Activated CD4-positive, CD25-positive, alpha-beta regulatory T cell (primary cell): Measurements from ENCODE around the gene LZTFL1.

Experiments used
- DNase-seq, 4 experiments: peaks; one replicate each; lab custom pipeline; 2025; lab: John Stamatoyannopoulos, UW

The LZTFL1 gene

GRCh38 chr3:45807681-45808540 lies 34.0 kb downstream of the LZTFL1 start:
- no peak for DNase-seq

GRCh38 chr3:45807133-45807532 lies 34.8 kb downstream of the LZTFL1 start:
- DNase-seq: no peak

- DNase-seq: no peak
Observed at GRCh38 chr3:45806072-45806471, 35.8 kb downstream of the LZTFL1 start.

DNA sequence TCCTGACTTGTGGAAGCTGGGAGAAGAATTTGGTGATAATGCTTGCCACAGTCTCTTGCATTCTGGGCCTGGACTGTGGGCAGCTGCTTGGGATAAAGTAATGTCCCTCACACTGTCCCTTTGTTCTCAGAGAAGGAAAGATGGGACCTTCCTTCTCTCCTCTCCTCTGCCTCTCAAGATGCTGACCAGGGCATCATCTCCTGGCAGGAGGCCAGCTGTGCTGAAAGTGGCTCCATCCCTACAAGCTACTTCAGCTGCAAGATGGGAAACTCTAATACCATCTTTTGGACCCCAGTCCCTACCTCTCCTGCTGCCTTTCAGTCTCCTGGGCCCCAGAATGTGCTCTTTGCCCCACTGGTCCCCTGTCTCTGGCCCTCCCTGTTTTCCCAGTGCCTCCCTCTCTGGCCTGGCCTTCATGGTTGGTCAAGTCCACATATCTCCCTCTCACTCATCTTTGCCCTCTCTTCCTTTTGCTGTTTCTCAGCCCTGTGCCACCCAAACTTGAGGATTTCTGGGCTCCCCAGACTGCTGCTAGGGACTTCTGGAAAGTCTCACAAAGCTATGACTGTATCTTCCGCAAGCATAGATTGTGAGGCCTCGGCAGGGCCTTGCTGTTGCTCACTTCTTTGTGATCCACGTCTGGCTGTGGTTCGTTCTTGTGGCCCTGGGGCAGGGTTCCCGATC lies 38.5 kb downstream of the LZTFL1 start:
- no peak for DNase-seq

GRCh38 chr3:45802146-45802545 lies 39.8 kb downstream of the LZTFL1 start:
- no peak for DNase-seq

DNA sequence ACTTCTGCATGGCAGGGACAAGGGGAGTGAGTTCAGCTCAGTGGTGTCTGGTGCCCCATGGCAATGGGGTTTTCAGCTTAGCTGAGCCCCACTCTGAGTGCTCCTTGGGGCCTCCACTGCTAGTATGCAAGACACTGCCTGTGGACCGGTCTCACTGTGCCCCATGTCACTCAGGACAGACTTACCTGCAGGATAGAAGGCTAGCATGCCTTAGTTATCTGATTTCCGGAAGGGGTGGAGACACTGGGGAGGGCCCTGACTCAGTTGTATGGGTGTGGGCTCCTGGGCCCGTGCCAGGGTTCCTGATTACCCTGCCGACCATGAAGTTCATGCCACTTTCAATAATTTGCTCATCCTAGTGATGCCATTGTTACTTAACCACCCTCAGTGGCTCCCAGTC lies 41.3 kb downstream of the LZTFL1 start:
- DNase-seq: no peak

DNA sequence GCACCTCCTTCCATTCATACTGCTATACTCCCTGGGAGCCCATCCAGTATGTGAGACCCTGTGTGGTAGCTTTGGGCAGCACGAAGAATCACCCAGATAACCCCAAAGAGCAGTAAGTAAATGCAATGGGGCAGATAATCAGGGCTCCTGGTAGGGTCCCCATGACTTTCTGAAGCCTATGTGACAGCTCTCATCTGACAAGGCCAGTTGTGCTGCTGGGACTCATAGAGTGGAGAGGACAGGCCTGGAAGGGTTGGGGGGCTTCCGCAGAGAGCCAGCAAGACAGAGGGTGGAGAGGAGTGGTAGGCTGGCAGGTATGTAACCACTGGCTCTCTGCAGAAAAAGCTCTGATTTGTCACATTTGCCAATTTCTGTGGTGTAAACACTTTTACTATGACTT lies 42.3 kb downstream of the LZTFL1 start:
- no peak for DNase-seq

DNA sequence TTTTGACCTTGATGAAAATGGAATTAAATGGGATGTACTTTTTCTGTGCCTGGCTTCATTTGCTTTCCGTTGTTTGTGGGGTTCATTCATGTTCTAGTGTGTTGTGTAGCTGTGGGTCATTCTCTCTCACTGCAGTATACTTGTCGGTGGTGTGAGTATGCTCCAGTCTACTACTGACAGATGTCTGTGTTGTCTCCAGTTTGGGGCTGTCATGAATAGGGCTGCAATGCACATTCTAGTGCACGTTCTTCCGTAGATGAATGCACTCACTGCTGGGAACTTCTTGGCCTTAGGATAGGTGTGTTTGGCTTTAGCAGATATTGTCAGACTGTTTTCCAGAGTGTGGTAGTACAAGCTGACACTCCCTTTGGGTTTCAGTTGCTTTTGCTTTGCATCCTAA lies 43.9 kb downstream of the LZTFL1 start:
- no peak for DNase-seq

DNA sequence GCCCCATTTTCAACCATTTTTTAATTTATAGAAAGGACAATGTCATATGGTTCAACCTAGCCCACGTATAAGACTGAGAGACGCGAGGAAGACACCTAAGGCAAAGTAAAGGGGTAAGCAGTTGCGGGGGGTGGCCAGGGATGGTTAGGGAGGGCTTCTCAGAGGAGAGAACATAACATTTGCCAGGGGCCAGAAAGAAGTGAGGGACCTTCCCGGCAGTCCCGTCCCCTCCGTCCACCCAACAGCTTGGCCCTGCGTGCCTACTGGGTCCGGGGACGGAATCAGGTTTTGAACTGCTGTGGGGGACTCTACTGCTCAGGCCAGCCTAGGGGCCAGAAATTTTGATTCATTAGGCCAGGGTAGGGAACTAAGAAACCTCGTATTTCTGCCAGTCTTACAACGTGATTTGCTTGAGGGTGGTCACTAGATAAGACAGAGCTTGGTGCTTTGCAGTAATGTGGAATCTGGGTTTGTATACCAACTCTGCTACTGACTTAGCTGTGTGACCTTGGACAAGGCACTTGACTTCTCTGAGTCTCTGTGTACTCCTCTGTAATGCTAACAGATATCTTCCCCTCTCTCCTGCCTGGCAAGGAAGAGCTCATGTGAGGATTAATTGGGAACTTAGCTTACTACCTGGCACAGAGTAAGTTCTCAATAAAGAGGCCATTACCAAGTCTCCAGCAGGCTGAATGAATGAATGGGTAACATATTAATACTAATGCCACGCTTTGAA lies 44.8 kb downstream of the LZTFL1 start:
- no peak for DNase-seq

GRCh38 chr3:45795882-45796765 lies 45.8 kb downstream of the LZTFL1 start, which contains the start of gene SLC6A20:
SLC6A20 (minus strand) TSS chr3:45796536; CDS start chr3:45796419, 117 bp downstream.
- DNase-seq: no peak

- no peak for DNase-seq
Observed at GRCh38 chr3:45795509-45795881, 46.4 kb downstream of the LZTFL1 start.

DNA sequence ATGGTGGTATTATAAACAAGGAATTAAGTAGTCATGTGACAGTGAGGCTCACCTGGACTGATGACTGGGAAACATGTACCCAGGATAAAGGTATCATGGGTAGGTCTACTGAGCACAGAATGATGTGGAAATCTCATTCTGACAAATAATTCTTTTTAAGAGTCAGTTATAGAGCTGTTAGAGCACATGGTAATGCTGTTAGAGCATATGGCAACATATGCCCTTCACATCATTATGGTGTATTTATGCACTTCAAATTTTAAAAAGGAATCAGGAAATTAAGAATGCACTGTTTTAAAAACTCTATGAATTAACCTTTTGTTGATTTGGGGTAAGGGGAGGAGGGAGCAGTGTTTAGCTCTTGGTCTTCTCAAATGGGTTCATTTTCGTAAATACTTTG lies 47.3 kb downstream of the LZTFL1 start:
- no peak for DNase-seq

DNA sequence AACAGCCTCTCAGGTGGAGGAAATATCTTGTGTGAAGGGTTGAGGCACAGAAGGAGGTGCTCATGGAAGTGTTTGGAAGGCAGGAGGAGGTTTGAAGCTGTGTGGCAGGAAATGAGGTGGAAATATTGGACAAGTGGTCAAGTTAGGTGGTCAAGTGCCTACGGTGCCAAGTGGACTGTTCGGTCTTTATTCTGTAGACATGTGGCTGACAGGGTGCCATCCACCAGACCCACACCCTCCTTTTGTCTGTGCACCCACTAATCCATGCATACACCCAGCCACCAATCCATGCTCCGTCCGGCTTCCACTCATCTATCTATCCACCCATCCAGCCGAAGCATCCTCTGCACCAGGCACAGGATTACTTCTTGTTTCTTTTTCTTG lies 47.8 kb downstream of the LZTFL1 start:
- no peak for DNase-seq

DNA sequence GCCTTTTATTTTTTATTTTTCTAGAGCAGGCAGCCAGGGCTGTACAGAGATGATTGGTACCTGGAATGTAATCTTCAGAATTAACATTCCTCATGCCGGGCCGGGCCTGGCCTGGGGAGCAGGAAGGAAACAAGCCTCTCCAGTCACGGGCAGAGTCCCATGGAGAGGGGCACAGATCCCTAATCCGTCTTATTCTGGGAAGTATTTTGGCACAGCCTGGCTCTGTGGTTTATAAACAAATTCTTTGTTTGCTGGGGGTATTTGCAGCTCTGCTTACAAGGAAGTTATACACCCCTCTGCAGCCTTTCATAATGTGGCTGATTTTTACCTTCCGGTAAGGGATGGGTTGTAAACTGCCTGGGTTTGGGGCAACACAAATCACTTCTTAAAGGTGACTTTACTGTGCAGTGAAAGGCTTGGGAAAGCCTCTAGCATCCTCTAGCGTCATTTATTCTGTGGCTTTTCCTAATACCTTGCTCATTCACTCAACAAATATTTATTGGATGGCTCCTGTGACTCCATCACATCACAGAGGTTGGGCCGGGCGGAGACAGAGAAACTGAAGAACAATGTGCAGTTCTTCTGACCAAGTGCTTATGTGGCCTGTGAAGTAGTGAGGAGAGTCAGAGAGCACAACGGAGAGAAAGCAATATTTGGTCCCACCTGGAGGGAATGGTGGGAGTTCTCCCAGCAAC lies 48.3 kb downstream of the LZTFL1 start:
- DNase-seq: no peak

DNA sequence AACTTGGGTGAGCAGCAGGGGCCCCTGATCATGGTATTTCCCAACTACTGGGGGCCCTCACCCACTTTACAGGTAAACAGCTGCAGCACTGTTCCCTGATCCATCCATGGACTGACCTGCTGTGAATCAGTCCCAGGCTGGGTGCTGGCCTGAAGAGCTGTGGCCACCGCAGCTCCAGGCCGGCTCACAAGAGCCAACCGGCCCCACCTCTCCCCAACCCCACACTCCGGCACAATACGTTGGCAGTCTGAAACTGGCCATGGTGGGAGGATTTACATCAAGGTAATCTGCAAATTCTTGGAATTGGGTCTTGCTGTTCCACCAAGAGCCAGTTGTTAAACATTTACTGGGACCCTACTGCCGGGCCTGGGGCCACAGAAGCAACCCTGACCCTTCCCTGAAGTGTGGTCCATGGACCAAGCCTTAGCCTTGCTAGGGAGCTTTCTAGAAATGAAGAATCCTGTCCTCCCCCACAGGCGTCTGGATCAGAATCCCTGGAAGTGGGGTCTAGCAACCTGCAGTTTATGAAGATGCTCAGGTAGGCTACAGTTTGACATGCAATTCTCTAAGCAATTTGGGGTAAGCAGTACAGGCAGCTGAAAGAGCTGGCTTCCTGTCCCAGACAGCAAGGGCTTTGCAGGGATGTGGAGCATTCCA lies 49.3 kb downstream of the LZTFL1 start:
- DNase-seq: no peak

DNA sequence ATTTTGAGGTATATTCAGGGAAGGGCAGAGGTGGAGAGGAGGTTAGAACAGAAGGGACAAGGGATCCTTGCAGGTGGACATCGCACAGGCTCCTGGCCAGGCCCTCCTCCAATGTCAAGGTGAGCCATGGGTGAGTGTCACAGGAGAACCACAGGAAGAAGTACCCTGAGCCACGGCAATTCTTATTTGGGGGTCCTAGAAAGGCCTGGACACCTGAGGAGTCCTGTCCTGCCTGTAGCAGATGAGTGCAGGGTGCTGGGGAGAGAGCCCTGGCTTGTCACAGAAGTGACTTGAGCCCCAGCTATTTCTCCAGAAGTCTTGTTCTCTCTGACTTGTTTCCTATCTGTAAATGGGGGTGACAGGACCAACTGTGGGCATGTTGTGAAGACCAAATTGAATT lies 49.9 kb downstream of the LZTFL1 start:
- DNase-seq: no peak

DNA sequence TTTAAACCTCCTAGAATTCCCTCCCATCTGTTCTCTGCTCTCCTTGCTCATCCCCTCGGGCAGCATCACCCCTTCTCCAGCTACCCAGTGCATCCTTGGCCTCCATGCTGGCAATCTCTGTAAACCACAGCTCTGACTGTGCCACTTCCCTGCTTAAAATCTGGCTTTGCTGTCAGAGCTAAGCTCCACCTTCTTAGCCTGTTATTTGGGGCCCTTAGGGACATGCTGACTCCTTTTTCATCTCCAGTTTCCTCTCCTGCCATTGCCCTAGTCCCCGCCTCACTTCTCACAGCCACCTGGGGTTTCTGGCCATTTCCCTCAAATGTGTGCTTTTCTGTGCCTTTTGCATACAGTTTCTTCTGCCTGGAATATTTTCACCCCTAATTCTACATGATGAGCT lies 51.3 kb downstream of the LZTFL1 start:
- no peak for DNase-seq

GRCh38 chr3:45789235-45789812 lies 52.6 kb downstream of the LZTFL1 start:
- DNase-seq: no peak

DNA sequence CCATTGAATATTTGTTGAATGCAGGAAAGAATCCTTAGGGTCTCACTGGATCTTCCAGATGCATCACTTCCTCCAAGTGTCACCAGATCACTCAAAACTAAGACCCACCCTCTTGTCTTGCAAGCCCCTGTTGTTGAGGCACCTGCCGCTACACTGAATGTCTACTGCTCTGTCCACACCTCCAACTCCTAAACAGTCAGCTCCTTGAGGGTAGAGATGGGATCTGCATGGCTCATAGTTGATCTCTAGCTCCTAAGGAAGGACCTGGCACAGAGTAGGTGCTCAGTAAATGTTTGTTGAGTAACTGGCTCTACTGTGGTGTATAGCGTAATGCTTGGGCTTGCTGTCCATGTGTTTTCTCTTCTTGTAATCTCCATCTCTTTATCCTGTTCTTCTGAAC lies 54.4 kb downstream of the LZTFL1 start:
- no peak for DNase-seq

DNA sequence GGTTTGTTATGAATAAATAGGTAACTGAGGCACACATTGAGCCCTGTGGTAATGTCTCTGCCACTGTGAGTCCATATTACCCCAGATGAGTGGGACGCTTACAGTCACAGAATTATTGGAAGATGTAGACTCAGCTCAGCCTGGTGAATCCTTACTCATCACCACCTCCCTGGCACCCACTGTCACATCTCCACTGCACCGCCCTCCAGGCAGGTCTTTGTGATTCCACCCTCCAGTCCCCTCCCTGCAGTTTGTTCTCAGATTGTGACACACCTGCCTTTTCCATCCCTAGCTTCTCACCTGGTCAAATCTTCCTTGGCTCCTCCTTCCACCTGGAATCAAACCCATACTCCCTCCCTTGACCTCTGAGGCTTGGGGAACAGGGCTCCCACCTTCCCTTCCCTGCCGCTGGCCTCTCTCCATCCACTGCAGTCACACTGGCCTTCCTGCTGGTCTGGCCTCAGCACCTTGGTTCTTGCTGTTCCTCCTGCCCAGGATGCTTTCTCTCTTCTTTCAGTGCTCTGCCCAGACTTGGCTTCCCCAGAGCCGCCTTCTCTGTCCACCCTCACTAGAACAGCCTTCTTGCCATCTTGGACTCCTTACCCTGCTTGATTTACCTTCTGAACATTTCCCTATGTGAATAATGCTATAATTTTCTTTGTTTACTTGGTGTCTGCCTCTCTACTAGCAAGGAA lies 55.0 kb downstream of the LZTFL1 start:
- no peak for DNase-seq
